GM21360 (cell line): ENCODE data around the gene WDR33.

Experiments
- ATAC-seq: cut with Tn5 transposase; IDR thresholded peaks from one replicate; pipeline ENCODE4 v1.9.1; 2021; ENCODE audit warnings: mild to moderate bottlenecking, moderate library complexity; ENCODE audit not compliant: unreplicated experiment

WDR33 gene

DNA sequence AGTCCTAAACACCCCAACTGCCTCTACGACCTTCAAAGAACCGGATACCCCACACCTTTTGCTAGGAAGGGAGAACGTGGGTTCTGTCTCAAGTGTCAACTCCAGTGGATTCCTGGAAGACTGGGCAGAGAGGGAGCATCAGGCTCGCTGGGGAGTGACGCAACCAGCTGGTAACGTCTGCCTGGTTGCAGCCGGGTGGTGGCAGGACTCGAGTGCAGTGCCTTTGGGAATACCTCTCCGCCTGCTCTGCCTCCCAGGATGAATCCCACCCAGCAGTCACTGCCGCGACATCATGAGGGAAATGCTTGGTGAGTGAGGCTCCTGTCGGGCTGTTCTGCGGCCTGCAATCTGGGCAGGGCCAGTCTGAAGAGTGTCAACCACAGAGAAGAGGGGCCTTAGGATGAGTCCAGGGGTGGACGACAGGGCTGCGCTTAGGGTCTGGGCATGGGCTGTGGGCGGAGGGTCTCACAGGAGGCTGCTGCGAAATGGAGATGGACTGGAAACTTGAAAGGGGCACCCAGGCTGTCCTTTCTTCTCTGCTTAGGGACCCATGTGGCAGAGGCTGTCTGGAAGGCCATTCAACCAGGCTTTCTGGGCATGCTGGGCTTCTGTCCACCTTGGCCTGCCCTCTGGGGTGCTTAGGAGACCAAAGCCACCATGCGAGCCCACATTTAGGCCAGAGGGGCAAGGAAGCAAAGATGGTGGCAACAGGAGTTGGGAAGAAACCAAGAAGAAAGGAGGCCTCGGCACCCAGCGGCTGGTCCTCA lies 152.1 kb downstream of the WDR33 start:
- ATAC-seq, result no peak

DNA sequence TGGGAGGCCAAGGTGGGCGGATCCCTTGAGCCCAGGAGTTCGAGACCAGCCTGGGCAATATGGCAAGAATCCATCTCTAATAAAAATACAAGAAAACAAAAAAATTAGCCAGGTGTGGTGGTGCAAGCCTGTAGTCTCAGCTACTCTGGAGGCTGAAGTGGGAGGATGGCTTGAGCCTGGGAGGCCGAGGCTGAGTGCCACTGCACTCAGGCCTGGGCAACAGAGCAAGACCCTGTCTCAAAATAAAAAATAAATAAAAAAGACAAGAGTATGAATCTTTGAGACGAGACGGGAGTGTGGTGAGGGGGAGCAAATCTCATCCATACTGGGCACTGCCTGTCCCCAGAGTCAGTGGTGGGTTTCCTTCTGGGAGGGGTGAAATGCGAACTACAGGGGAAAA lies 152.8 kb downstream of the WDR33 start:
- no peak for ATAC-seq

GRCh38 chr2:127657232-127657595 lies 153.8 kb downstream of the WDR33 start:
- ATAC-seq, result no peak

- ATAC-seq, result no peak
Observed at GRCh38 chr2:127656569-127657231, 154.3 kb downstream of the WDR33 start.

- no peak for ATAC-seq
Observed at GRCh38 chr2:127655209-127656073, 155.5 kb downstream of the WDR33 start.

GRCh38 chr2:127654838-127655175 lies 156.2 kb downstream of the WDR33 start:
- ATAC-seq, result no peak

- ATAC-seq, result no peak
Observed at GRCh38 chr2:127654084-127654837, 156.7 kb downstream of the WDR33 start.

DNA sequence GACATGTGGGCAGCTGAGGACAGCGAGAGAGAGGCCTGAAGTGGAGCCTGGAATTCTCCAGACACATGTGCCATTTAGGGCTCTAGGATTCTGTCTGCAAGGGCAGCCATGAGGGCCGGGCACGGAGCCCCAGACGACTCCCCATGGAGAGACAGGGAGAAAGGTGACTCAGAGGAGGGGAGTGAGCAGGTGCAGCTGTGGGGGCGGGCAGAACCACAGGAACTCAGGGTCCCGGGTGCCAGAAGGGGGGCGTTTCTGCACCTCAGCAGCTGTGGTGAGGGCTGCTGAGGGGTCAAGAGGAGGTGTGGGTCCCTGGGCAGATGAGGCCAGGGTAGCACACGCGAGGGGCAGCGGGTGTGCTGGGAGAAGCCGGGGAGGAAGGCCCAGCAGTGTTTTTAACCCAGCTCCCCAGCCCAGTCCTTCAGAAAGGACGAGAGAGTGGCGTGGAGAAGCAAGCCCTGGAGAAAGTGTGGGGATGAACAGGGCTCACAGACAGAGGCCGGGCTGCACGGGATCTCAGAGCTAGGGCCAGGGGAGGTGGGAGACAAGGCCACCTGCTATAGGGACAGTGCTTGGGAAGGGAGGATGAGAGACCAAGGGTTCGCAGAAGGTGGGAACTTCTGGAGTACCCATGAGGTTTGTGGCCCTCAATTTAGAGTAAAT lies 157.4 kb downstream of the WDR33 start:
- no peak for ATAC-seq

- ATAC-seq, result no peak
Observed at GRCh38 chr2:127652786-127653357, 158.1 kb downstream of the WDR33 start.

- ATAC-seq, result no peak
Observed at GRCh38 chr2:127651971-127652550, 158.9 kb downstream of the WDR33 start.

DNA sequence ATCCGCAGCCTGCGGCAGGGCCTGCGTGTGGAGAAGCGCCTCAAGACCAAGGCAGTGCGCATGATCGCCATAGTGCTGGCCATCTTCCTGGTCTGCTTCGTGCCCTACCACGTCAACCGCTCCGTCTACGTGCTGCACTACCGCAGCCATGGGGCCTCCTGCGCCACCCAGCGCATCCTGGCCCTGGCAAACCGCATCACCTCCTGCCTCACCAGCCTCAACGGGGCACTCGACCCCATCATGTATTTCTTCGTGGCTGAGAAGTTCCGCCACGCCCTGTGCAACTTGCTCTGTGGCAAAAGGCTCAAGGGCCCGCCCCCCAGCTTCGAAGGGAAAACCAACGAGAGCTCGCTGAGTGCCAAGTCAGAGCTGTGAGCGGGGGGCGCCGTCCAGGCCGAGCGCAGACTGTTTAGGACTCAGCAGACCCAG lies 159.6 kb downstream of the WDR33 start:
- no peak for ATAC-seq
